Keratinocyte (primary cell): ENCODE results near the gene HOXB7.

ENCODE experiments used
- EZH2 ChIP-seq: IDR thresholded peaks from one replicate; pipeline ENCODE4 v1.6.1; 2012; ENCODE audit warnings: inconsistent platforms, mild to moderate bottlenecking, low read length, moderate library complexity
- TF ChIP-seq, protein P1 (sequence below), 3 experiments: IDR thresholded peaks in 1 of 3; conservative IDR thresholded peaks in 1 of 3; optimal IDR thresholded peaks in 1 of 3; 2 replicates in 2 of 3; 3 replicates in 1 of 3; pipeline versions ENCODE3 to v1.5.1; 2011; ENCODE audit warnings: low read length in 3 of 3, mild to moderate bottlenecking in 3 of 3, moderate library complexity in 2 of 3, control low read depth in 1 of 3, inconsistent platforms in 1 of 3; ENCODE audit not compliant: insufficient read depth in 2 of 3; ENCODE audit errors: extremely low read depth in 1 of 3

GRCh38 chr17:48559840-48560817, 50.7 kb downstream of the HOXB7 start:
- TF ChIP-seq, protein P1, sequence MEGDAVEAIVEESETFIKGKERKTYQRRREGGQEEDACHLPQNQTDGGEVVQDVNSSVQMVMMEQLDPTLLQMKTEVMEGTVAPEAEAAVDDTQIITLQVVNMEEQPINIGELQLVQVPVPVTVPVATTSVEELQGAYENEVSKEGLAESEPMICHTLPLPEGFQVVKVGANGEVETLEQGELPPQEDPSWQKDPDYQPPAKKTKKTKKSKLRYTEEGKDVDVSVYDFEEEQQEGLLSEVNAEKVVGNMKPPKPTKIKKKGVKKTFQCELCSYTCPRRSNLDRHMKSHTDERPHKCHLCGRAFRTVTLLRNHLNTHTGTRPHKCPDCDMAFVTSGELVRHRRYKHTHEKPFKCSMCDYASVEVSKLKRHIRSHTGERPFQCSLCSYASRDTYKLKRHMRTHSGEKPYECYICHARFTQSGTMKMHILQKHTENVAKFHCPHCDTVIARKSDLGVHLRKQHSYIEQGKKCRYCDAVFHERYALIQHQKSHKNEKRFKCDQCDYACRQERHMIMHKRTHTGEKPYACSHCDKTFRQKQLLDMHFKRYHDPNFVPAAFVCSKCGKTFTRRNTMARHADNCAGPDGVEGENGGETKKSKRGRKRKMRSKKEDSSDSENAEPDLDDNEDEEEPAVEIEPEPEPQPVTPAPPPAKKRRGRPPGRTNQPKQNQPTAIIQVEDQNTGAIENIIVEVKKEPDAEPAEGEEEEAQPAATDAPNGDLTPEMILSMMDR (optimal IDR thresholded peaks at IDR 0.05 in 1 of 3, IDR thresholded peaks at IDR 0.05 in 1 of 3, conservative IDR thresholded peaks at IDR 0.05 in 1 of 3; ENCODE audit: extremely low read depth in 1 of 3, insufficient read depth in 2 of 3, low read length in 3 of 3): no peak
- TF ChIP-seq EZH2: no peak
